ENCODE data around the gene SLC16A10.

SLC16A10 gene

GRCh38 chr6:111265842-111266241 lies 178.5 kb downstream of the SLC16A10 start:
- DNase-seq, result no peak

DNA sequence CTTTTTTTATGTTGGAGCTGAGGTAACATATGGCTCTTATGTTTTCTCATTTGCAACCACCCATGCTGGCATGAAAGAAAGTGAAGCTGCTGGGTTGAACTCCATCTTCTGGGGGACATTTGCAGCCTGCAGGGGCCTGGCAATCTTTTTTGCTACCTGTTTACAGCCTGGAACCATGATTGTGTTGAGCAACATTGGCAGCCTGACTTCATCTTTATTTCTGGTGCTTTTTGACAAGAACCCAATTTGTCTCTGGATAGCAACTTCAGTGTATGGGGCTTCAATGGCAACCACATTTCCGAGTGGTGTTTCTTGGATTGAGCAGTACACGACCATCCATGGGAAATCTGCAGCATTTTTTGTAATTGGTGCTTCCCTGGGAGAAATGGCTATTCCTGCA lies 179.0 kb downstream of the SLC16A10 start:
- no peak for DNase-seq

GRCh38 chr6:111267764-111268333 lies 180.5 kb downstream of the SLC16A10 start:
- no peak for DNase-seq

DNA sequence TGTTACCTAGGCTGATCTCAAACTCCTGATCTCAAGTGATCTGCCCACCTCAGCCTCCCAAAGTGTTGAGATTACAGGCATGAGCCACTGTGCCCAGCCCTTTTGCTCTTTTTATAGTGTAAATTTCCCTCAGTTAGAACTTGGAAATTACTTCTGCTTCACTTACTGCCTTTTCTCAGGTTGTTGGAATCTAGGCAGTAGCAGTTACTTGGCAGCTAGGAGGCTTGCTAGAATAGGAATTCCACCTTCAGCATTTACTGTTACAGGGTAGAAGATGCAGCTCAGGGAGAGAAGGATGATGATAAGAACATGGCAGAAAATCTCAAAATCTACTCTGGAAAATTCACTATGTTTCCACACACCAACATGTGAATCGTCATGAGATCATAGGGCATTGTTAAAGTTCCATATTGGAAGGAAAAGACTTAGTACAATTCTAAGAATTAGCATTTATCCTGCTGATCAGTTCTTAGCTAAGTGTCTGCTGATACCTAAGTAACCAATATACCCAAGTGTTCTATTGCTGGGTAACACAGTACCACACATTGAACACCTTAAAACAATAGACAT lies 182.2 kb downstream of the SLC16A10 start:
- no peak for DNase-seq

DNA sequence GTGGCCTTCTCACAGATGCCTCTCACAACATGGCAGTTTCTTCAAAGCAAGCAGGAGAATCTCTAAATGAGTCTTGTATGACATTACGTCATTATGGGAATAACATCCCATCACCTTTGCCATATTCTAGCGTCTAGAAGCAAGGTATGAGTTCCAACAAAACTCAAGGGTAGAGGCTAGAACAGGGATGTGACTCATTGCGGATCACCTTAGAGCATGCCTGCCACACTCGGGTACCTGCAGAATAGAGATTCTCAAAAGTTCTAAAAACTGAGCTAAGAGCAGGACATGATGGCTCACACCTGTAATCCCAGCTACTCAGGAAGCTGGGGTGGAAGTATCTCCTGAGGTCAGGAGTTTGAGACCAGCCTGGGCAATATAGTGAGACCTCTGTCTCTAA lies 182.8 kb downstream of the SLC16A10 start:
- no peak for DNase-seq

DNA sequence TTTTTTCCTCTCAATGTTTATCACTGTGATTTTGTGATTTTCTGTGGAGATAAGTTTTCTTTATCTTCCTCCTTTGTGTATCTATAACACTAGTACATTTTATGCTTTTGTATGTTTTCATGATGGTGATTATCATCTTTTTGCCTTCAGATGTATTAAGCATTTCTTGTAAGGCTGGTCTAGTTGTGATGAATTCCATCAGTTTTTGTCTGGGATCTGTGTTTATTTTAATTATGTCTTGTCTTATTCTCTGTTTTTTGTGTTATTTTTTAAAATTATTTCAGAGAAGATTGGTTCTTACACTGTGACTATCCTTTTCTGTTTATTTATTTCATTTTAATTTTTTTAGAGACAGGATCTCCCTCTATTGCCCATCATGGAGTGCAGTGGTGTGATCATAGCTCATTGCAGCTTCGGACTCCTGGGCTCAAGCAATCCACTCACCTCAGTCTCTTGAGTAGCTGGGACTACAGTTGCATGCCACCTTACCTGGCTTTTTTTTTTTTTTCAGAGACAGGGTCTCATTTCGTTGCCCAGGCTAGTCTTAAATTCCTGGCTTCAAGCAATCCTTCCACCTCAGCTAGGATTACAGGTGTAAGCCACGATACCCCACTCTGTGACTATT lies 187.4 kb downstream of the SLC16A10 start:
- no peak for DNase-seq

GRCh38 chr6:111276335-111276734 lies 189.0 kb downstream of the SLC16A10 start:
- no peak for DNase-seq

DNA sequence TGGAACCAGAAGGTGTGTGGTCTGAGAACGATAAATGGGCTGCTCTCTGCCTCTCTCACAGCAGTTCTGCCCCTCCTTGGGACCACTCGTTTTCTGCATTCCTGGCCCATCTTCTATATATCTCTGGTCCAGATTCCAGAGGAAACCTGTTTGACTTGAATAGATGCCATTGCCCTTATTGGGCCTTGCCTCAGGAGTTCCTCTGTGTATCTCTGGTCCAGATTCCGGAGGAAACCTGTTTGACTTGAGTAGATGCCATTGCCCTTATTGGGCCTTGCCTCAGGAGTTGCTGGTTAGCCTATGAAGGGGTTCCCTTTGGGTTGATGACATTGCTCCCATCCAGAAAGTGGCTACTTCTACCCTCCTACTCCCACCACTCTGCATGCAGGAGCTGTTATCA lies 189.4 kb downstream of the SLC16A10 start:
- DNase-seq, result no peak

DNA sequence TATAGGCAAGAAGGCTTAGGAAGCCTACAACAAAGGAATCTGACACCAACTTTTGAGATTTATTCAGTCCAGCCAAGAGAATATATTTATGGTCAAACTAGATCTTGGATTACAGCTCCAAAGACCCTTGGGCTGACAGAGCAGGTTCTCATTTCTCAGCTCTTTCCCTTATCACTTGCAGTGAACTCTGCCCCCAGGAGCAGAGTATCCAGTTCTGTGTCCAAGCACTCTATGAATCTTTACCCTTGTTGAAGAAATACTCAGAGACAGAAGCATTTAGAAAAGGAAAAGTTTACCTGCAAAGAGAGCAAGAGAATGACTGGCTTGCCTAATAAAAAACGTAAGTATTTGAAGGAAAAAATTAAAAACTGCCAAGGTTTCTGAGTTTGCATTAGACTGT lies 190.5 kb downstream of the SLC16A10 start:
- no peak for DNase-seq

GRCh38 chr6:111278731-111279130 lies 191.4 kb downstream of the SLC16A10 start:
- DNase-seq, result no peak

- no peak for DNase-seq
Observed at GRCh38 chr6:111280445-111280955, 193.2 kb downstream of the SLC16A10 start.

Data from stimulated activated CD4-positive, alpha-beta T cell treated with anti-CD3 and anti-CD28 coated beads, Interleukin-4, amount 100 ng/mL, for 4 hours (primary cell).